Measurements from ENCODE around the gene ZRANB1.

GRCh38 chr10:124993345-124993708, 51.4 kb downstream of the ZRANB1 start:
- no peak for TF ChIP-seq CTCF (IDR thresholded peaks at IDR 0.05)
- no peak for TF ChIP-seq POLR2A (IDR thresholded peaks at IDR 0.05)

Data from thyroid gland (tissue), 4 donors.